Activated naive CD8-positive, alpha-beta T cell treated with anti-CD3 and anti-CD28 coated beads, Interleukin-2, amount 50 U/mL, for 16 hours (primary cell): ENCODE results near the gene DGKZ.

Experiments
- DNase-seq: peaks from one replicate; pipeline ENCODE4 v3.0.0-alpha.2; 2020; ENCODE audit warnings: low read depth, low spot score

Gene DGKZ

GRCh38 chr11:46391578-46392420 is 44.5 kb downstream of the DGKZ start, which contains the start of gene CHRM4:
Gene CHRM4, minus strand, starts transcription at chr11:46391776. Its CDS starts 5,219 bp downstream, at chr11:46386557.
- no peak for DNase-seq

DNA sequence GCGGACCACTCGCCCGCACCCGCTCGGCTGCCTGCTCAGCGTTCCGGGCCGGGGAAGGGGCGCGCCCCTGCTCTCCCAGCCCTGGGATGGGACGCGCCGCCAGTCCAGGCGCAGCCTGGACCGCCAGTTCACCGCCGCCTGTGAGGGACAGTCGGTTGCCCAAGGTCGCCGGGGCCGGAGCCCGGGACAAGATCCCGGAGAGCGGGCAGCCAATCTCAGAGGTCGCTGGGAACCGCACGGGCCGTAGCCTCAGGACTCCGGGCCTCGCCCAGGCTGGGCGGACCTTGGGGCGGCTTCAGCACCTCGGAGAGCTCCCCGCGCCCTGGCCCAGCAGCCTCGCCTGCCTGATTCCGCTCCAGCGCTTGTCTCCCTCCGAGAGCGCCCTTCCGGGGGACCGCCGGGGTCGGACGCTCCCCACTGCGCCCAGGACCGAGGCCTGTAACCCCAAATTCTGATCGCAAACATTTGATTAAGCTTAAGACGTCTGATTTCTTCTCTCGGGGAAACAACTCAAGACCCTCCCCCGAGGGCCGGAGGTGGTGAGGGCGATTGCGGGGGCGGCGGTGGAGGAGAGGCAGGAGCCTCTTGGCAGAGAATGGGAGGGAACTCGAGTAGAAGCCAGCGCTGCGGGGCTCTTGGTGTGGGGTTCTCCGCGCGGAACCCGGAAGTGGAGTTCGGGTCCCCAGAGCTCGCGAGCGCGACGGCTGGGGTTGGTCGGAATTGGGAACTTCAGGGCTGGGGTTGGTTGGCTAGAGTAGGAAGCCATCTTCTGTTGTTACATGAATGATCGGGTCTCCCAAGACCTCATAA is 45.4 kb downstream of the DGKZ start:
- peak; percentile 47 for DNase-seq

- DNase-seq, result no peak
These were observed 46.0 kb downstream of the DGKZ start for GRCh38 chr11:46393231-46393616.

DNA sequence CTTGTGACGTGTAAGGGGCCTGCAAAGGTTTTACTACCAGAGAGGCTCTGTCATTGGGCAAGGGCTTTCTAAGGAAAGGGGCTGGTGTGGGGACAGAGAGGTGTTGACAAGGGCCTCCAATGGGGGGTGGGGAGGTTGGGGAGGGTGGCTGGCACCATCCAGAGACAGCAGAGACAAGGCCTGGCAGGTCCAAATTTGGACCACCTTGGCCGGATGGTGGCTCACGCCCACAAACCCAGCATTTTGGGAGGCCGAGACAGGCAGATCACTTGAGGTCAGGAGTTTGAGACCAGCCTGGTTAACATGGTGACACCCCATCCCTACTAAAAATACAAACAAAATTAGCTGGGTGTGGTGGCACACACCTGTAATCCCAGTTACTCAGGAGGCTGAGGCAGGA is 46.5 kb downstream of the DGKZ start:
- DNase-seq, result no peak

- DNase-seq, result no peak
These were observed 50.3 kb downstream of the DGKZ start for GRCh38 chr11:46397526-46397925.

GRCh38 chr11:46402957-46403902 is 56.0 kb downstream of the DGKZ start:
- no peak for DNase-seq

- no peak for DNase-seq
These were observed 57.3 kb downstream of the DGKZ start for GRCh38 chr11:46404476-46405017.

DNA sequence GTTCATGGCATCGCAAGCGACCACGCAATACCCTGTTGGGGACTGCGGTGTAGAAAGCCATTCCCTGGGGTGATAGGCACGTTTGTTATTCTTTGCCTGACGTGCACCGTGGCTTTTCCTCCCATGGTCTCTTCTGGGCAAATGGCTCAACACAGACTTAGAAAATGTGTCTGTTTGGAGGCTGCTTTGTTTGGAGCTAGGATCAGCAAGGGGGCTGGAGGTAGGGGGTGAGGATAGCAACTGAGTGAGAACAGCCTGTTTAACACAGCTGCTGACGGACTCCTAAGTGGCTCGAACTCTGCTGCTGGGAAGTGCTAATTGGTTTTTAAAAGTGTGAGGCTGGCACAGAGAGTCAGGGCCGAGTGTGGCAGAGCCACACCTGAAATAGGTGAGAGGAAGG is 60.4 kb downstream of the DGKZ start:
- DNase-seq, result no peak

- DNase-seq, result no peak
These were observed 61.2 kb downstream of the DGKZ start for GRCh38 chr11:46408407-46408986.

- no peak for DNase-seq
These were observed 62.8 kb downstream of the DGKZ start for GRCh38 chr11:46410021-46410420.

- DNase-seq, result no peak
These were observed 66.7 kb downstream of the DGKZ start for GRCh38 chr11:46413760-46414465.

GRCh38 chr11:46414466-46414796 is 67.2 kb downstream of the DGKZ start:
- no peak for DNase-seq

DNA sequence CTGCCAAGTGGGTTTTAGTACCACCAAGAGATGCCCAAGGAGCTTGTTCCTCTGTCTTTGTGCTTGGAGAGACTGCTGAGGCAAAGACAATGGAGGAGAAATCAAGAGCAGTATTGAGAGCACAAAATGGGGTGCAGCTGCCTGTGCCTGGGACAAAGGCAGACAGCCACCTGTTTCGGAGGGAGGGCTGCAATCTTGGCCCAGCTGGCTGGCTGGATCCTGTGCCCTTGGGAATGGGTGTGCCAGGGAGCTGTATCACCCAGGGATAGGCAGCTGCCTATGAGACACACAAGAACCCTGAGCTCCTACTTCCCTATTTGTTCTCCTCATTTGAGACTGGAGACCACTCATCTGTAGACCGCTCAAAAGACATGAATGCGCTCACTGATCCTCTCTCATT is 67.6 kb downstream of the DGKZ start:
- no peak for DNase-seq

DNA sequence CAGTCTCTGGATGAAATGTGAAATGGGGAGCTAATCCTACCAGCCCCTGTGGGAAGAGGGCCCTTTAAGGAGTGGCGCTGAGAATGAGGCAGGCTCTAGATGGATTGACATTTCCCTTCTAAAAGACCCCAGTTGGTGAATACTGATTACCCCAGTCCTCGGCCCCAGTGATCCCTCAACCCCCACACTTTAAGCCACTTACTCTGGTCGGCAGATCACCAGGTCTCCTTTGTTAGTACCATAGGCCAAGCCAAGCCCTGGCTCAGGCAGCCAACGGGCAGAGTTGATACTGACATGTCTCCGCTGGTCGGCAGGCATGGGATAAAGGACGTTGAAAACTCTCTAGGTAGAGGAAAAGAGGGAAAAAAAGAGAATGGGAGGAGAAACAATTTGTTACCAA is 70.4 kb downstream of the DGKZ start:
- DNase-seq, result no peak

DNA sequence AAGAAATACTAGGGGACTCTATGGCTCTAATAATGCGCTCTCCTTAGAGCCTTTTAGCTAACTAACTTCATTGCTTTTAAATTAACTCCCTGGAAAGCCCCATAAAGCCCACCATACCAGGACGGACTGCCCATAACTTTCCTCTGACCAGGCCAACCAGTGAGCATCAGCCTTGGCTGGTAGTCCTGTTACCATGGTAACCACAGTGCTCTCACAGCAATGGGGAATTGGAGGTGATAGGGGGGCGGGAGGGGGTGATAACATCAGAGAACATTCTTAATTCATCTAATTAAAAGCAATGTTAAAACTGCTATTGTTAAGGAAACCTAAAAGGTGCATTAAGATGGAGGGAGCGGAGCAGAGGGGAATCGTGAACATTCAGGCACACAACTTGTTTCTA is 71.5 kb downstream of the DGKZ start:
- DNase-seq, result no peak

GRCh38 chr11:46420513-46420912 is 73.2 kb downstream of the DGKZ start:
- no peak for DNase-seq

- no peak for DNase-seq
These were observed 74.1 kb downstream of the DGKZ start for GRCh38 chr11:46421257-46421880.

DNA sequence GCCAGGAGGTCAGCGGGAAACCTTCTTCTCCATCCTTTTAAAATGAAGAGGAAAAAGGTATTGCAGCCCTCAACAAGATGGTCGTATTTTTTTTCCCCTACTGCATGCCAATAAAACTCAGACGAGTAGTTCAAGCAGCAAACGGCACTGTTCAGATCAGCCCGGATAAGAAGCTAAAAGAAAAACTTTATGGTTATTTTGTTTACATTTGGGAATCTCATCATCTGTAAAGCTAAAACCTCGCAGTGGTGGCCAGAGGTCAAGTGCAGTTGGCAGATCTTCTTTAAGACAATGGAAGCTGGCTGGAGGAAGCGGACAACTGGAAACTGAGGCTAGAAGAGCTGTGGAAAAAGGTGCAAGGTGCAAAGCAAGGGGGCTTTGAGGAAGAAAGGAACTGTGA is 75.3 kb downstream of the DGKZ start:
- no peak for DNase-seq

DNA sequence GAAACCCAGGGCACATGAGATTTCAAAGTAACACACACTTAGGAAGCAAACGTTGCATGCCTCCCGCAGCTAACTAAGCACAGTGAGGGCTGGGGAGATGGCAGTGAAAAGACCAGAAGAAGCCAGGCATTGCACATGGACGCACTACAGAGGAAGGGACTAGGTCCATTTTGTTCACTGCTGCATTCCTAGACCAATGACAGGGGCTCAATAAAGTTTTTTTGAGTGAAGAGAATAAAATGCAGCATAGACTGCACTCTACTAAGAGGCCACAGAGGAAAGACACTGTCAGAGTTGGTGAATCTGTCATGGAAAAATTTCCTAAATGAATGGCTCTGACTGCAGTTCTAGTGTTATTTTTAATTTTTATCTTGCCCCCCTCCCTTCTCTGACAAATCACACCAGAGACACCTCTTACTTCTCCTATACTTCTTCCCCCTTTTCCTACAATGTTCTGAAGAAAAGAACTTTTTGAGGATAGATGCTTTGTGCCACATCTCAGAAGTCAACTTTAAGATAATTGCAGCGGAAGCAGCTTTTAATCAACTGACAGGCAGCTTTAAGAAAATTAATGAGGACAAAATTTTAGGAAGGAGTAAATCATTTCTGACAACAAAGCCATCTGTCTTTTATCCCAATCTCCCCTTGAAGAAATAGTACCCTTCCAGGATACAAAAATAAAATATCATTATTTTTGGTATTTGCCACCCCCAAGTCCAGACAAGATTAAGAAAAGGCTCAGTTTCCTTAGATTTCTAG is 79.1 kb downstream of the DGKZ start:
- DNase-seq, result no peak
